GM21528 (cell line): ENCODE measurements around the gene TBC1D22A.

Experiments used
- ATAC-seq: cut with Tn5 transposase; IDR thresholded peaks from one replicate; pipeline ENCODE4 v1.9.1; 2021; ENCODE audit warnings: mild to moderate bottlenecking, moderate library complexity; ENCODE audit not compliant: unreplicated experiment, low FRiP score

TBC1D22A gene

GRCh38 chr22:47209547-47210023, 447.1 kb downstream of the TBC1D22A start:
- ATAC-seq, result no peak

- no peak for ATAC-seq
Observed at GRCh38 chr22:47210112-47210657, 447.7 kb downstream of the TBC1D22A start.

- no peak for ATAC-seq
Observed at GRCh38 chr22:47210686-47211085, 448.2 kb downstream of the TBC1D22A start.

GRCh38 chr22:47213571-47214230, 451.3 kb downstream of the TBC1D22A start:
- ATAC-seq, result no peak

- no peak for ATAC-seq
Observed at GRCh38 chr22:47215851-47216250, 453.4 kb downstream of the TBC1D22A start.

GRCh38 chr22:47218671-47219070, 456.2 kb downstream of the TBC1D22A start:
- no peak for ATAC-seq

GRCh38 chr22:47219789-47220188, 457.3 kb downstream of the TBC1D22A start:
- no peak for ATAC-seq

GRCh38 chr22:47220752-47221151, 458.3 kb downstream of the TBC1D22A start:
- no peak for ATAC-seq

GRCh38 chr22:47221840-47222615, 459.6 kb downstream of the TBC1D22A start:
- ATAC-seq, result no peak
